GM10847 (cell line): ENCODE results near the gene STARD10.

ENCODE experiments used
- POLR2A ChIP-seq: IDR thresholded peaks from 2 replicates; pipeline ENCODE4 v1.6.1; 2011; ENCODE audit not compliant: insufficient read length; ENCODE audit errors: extremely low read depth

Gene STARD10

GRCh38 chr11:72750086-72750485 lies 43.8 kb downstream of the STARD10 start:
- no peak for TF ChIP-seq POLR2A

- no peak for TF ChIP-seq POLR2A
These were observed 46.5 kb downstream of the STARD10 start for GRCh38 chr11:72747289-72747855.

DNA sequence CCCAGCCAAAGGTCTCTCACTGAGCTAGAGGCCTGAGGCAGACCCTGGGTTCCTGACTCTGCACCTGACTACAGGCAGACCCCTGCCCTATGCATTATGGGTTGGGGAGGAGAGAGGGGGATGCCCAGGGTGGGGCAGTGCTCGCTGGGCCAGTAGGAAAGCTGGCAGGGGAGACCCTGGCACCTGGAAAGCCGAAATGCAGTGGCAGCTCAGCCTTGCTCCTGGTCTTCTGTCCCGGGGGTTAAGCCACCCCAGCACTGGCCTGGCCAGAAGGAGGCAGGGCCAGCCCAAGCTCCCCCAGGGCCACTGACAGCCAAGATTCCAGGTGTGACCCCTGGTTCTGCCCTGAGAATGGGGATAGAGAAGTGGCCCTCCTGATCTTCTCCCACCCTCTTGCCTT lies 47.0 kb downstream of the STARD10 start:
- no peak for TF ChIP-seq POLR2A

- no peak for TF ChIP-seq POLR2A
These were observed 47.8 kb downstream of the STARD10 start for GRCh38 chr11:72745925-72746550.

- TF ChIP-seq POLR2A, result no peak
These were observed 48.3 kb downstream of the STARD10 start for GRCh38 chr11:72745511-72745910.

DNA sequence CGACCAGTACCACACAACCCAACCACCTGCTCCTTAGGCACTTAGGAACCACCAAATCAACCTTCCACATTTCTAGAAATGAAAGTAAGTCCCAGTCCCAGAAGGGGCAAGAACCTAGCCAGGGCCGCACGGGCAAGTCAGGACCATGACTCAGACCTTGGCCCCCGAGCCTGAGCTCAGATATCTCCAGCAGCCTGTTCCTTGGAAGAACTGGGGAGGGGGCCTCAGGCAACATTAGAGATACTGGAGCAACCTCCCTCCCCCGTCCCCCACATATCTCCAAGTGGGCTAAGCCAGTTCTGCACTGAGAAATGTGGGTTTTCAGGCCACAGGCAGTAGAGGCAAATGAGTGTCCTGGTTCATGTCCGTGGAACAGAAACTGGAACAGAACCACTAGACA lies 49.4 kb downstream of the STARD10 start:
- TF ChIP-seq POLR2A, result no peak

DNA sequence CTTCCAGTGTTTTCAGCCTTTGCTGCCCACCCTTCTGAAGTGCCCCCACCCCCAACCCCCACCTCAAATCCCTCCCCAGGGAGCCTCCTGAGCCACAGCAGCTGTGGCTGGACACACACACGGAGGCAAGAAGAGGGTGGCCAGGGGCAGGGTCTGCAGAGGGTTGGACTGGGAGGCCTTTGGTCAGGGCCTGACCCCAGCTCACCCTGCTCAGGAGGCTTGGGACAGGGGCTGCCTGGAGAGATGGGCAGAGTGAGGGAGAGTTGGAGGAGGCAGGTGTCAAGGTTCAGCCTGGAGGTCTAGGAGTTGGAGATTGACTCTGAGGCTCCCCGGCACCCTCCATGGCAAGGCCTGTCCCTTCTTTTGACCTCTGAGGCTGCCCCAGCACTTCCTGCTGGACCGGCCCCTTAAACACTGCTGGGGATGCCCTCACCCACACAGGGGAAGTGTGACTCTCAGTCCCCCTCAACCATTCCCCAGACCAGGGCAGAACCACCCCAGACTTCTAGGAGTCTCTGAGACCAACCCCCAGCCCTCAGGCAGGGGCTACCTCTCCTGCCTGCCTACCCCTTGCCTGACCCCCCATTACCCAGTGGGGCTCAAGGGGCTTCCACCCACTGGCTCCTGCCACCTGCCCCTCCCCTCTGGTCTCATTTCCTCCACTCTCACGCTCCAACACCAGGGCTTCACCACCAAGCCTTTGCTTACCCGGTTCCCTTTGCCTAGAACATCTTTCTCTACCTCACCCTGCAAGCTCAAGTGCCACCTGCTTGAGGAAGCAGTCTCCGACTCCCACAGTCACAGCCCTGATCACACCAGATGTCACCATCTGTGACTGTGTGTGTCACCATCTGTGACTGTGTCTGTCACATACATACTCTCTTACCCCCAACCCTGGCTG lies 50.3 kb downstream of the STARD10 start:
- no peak for TF ChIP-seq POLR2A

GRCh38 chr11:72742513-72743320 lies 51.1 kb downstream of the STARD10 start:
- TF ChIP-seq POLR2A, result no peak

DNA sequence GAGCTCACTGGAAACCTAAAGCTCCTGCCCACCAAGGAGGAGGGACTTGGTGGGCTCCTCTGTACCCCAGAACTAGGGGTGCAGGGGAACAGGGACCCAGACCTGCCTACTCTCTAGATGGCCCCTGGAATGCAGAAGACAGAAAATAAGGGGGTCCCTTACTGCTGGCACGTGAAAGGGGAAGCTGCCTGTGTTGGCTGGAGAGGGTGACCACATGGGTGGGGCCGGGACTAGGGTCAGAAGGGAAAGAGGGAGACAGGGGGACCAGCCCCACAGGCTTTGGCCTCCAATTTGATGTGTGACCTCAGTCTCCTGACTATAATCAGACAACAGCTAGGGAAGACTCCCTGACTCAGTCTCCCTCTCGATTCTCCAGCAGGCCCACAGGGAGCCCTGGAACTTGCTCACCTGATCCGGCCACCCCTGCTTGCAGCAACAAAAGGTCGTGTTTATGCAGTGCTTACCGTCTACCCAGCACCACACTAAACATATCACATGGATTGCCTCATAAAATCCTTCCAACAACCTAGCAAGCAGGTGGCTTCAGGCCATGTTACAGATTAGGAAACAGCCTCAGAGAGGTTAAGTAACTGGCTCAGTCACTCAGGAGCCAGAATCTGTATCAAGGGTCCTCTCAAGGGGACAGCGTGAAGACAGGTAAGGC lies 51.9 kb downstream of the STARD10 start:
- no peak for TF ChIP-seq POLR2A

GRCh38 chr11:72741429-72741833 lies 52.4 kb downstream of the STARD10 start:
- no peak for TF ChIP-seq POLR2A

GRCh38 chr11:72740562-72741428 lies 53.1 kb downstream of the STARD10 start:
- TF ChIP-seq POLR2A, result no peak

DNA sequence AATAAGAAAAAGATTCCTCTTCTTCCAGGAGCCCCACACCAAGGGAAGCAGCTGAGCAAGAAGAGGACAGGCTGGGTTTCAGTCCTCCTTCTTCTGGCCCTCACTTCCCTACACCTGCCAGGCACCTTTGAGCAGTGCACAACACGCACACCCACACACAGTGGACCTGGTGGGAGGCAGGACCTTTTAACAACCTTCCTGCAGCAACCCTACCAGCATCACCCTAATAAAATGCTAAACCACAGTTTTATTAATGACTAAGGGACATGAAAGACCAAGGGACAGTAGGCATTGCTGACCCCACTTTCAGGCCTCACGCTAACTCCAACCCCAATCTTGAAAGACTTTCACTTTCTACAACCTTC lies 53.8 kb downstream of the STARD10 start:
- no peak for TF ChIP-seq POLR2A

DNA sequence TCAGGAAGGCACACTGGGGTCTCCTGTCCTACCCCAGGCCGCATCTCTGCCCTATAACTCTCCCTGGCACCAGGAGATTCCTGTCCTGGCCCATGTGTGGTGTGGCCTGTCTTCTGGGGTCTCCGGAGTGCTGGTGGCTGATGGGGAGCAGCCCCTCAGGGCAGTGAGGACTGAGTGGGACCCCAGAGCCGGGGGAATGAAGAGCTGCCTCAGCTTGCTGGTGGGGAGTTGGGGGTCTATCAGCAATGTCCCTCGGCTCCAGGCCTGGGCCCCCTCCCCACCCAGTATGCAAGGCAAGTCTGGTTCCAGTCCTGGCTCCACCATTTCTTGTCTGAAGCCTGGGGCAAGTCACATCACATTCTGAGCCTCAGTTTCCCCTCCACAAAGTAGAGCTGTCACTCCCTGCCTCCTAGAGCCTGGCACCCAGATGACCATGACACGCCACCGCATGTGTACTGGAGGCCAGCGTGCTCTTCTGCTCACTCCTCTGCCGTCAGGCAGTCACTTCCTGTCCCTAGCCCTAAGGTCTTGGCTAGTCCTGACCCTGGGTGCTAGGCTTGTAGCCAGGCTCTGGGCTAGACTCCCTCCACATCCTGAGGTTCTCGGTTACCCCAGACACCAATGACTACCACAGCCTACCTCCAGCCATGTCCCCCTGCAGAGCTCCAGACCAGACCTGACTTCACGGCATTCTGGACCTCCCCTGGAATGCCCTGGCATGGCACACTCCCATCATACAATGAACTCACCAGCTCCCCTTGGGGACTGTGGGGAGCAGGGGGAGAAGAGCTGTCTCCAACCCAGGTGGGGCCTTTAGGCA lies 54.4 kb downstream of the STARD10 start:
- no peak for TF ChIP-seq POLR2A
